DMS153 (cell line): ENCODE measurements around the gene UCN.
"Not testable (repeated sequence)": the region's sequence is repeated elsewhere in the genome, so short reads cannot be mapped to it uniquely, and the experiment has no call there.

Experiments used
- DNase-seq: peaks from one replicate; lab custom pipeline; 2025; lab: John Stamatoyannopoulos, UW

The UCN gene, protein sequence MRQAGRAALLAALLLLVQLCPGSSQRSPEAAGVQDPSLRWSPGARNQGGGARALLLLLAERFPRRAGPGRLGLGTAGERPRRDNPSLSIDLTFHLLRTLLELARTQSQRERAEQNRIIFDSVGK

DNA sequence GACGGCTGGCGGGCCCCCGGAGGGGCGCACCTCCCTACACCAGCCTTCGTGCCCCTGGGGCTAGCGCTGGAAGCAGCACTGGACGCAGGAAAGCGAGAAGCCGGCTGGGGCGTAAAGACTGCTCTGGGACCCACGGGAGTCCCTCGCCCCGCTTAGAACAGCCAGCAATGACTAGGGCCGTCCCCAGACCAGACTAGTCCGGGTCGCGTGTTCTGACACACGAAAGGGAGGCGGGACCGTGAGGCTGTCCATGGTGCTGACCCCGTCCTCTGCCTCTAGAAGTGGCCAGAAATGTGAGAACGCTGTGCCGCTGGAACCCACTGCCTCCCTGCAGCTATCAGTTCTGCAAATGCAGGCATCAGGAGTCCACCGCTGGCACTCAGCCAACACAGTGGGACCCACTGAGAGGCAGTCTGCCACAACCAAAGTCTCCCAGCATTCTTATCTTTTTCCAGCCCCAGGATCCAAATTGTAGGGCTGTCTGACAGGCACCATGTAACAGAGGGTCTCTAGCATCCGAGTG is at the start of gene UCN:
TSS of gene UCN (minus strand) at position 87 of the 523 bp plus-strand sequence. CDS start 550 bp downstream, outside the sequence.
- no peak for DNase-seq

DNA sequence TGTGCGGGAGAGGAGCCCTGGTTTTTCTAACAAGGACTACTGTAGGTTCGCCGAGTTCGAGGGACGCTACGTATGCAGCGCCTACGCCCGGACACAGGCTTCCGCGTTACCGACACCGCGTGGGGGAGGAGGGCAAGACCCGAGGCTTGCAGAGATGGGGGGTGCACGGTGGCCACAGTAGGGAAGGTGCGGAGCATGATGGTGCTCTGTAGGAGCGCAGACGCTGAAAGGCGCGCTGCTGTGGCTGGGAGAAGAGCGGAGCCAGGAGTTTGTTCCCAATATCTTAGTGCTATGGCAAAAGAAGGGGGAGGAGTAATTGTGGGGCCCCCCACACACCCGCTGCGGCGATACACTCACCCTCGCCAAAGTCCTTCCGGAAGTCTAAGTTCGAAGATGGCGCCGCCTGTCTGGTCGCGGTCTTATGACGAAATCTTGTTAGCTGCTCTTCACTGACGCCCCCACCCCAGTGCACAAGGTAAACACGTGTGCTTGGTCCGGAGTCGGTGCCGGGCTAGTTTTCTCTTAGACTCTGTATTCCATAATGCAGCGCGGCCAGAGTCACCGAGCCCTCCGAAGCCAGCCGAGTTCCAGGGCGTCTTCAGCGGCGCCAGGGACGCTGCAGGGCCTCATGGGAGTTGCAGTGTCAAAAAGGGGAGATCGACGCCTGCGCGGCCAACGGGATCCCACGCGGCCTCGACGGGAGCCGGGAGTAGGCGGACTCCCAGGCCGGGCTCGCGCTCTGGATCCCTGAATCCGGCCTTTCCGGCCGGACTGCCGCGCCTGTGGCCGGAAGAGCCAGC is 48.3 kb upstream of the UCN start, which contains the start of gene GTF3C2:
TSS of gene GTF3C2 (minus strand) at position 383 of the 800 bp plus-strand sequence. CDS start 13,210 bp downstream, outside the sequence.
- peak; percentile 97 for DNase-seq

DNA sequence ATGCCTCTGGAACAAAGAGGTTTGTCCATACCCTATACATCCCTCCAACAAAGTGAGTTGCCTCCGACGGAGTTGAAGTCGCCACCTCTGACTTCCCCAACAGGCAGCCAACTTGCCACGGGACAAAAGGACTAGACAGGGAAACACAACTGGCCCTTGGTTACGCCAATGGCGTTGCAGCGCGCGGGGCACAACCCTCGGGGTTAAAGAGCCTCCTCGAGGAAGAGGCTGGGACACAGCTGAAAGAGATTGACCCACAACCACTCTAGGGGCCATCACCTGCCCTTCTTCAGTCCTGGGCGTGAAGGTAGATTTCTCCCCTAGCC is 47.8 kb upstream of the UCN start:
- DNase-seq, result no peak

DNA sequence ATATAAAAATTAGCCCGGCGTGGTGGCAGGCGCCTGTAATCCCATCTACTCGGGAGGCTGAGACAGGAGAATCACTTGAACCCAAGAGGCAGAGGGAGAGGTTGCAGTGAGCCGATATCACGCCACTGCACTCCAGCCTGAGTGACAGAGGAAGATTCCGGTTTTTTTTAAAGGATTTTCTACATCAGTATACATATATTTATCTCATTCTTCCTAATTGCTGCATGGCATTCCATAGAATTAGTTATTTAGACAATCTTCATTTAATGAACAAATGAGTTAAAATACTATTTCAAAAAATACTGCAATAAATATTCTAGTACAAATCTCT is 46.3 kb upstream of the UCN start:
- DNase-seq, result no peak

DNA sequence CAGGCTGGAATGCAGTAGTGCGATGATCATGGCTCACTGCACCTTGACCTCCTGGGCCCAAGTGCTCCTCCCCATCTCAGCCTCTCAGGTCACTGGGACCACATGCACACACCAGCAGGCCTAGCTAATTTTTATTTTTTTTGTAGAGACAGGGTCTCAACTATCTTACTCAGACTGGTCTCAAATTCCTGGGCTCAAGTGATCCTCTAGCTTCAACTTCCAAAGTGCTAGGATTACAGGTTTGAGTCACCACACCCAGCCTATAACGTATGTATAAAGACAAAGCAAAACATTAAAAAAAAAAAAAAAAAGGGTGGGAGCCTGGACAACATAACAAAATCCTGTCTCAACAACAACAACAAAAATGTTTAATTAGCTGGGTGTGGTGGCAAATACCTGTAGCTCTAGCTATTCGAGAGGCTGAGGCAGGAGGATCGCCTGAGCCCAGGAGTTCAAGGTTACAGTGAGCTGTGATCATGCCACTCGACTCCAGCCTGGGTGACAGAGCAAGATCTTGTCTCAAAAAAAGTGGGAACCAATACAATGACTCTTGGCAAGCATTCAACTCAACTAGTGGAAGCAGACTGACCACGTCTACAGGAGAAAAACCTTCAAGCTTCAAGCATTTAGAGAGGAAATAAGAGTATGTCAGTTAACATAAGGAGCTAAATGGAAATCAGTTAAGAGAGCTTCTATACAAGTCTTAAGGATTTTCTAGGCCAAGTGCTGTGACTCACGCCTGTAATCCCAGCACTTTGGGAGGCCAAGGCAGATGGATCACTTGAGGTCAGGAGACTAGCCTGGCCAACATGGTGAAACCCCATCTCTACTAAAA is 45.7 kb upstream of the UCN start:
- no peak for DNase-seq

DNA sequence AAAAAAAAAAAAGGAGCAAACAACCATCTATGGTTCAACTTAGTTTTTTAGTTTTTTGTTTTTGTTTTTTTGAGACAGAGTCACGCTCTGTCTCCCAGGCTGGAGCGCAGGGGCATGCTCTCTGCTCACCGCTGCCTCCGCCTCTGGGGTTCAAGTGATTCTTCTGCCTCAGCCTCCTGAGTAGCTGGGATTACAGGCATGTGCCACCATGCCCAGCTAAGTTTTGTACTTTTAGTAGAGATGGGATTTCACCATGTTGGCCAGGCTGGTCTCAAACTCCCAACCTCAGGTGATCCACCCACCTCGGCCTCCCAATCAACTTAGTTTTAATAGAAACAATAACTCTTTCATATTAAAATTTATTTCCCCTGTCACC is 45.1 kb upstream of the UCN start:
- not testable (repeated sequence) for DNase-seq

DNA sequence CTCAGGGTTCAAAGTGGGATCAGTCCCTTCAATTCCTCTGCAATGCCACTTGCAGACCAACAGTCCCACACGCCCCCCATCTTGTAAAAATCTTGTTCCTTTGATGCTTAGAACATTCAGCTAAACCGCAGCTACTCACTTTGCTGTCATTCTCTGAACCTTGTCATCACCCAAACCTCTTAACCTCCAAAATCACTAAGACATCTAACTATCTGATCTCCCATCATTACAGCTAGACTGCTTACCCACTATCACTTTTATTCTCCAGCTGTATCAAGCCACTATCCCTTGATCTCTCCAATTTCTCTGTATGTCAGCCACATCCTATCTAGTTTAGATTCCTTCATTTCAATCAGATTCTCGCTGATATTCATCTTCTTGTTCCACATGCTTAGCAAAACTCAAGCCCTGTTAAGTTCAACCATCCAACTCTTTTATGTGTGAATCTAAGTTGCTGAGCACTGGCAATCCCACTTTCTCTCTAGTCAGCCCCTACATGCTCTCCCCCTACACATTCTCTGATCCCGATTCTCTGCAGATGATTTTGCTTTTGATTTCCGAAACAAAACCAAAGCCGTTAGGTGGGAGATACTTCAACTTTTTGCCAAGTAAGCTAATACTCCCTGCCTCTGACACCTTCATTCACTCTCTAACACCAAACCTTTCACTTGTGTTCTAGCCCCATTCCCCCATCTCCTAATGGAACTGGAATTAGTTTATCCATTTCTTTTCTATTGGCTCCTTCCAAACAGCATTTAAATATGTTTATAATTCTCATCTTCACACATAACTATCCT is 43.8 kb upstream of the UCN start:
- no peak for DNase-seq

DNA sequence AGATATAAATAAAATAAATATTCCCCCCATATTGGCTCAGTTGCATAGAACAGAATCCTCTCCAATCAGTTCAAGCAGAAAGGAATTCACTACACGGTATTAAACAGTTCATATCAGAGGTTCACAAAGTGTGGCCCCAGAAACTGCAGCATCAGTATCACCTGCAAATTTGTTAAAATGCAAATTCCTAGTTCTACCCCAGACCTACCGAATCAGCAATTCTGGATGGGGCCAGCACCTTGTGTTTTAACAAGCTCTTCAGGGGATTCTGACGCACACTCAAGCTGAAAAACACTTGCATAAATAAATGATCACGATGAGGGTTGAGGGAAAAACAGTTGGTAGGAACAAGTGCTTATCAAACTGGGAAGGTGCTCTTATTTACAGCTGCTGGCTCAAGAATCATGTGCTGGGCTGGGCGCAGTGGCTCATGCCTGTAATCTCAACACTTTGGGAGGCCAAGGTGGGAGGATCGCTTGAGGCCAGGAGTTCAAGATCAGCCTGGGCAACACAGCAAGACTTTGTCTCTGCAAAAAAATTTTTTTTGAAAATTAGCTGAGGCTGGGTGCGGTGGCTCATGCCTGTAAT is 42.0 kb upstream of the UCN start:
- no peak for DNase-seq

DNA sequence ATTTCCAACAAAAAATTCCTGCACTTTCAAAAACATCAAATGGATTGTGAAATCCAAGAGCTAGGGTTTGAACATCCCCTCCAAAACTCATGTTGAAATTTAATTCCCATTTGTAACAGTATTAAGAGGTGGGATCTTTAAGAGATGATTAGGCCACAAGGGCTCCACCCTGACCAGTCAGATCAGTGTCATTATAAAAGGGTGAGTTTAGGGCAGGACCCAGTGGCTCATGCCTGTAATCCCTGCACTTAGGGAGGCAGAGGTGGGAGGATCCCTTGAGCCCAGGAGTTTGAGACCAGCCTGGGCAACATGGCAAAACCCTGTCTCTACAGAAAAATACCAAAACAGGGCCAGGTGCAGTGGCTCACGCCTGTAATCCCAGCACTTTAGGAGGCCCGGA is 39.4 kb upstream of the UCN start:
- no peak for DNase-seq

DNA sequence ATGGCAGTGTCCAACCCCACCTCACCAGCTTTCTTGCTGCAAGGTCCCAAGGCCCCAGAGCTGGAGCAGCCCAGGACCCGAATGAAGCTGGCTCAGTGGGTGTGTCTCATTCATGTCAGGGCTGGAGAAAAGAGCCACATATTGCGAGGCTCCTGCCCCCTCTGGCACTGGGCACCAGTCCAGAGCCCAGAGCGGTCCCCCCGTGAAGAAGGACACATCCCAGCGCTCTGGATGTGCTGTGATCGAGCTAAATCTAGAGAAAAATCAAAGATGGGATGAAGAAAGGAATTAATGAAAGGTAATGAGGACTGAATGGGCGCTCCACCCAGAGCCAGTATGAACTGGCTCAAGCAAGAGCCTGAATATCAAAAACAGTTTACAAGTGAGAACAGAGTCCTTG is 27.9 kb upstream of the UCN start:
- no peak for DNase-seq

DNA sequence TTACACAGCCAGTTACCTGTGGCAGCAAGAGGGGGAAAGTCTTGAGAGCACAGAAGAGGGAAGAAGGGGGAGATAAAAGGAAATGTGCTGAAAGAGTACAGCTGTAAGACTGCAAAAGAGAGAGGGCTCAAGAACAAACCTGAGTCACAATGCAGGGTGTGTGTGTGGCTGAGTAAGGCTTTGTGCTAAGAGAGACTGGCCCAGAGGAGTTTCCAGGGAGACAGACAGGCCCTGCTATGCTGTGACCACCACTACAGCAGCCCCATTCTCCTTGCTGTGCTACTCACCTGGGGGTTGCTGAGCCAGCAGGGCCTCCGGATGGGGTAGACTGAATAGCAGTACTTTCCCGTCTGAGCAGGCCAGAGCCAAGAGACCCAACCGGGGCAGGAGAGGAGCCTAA is 27.1 kb upstream of the UCN start:
- DNase-seq, result no peak

DNA sequence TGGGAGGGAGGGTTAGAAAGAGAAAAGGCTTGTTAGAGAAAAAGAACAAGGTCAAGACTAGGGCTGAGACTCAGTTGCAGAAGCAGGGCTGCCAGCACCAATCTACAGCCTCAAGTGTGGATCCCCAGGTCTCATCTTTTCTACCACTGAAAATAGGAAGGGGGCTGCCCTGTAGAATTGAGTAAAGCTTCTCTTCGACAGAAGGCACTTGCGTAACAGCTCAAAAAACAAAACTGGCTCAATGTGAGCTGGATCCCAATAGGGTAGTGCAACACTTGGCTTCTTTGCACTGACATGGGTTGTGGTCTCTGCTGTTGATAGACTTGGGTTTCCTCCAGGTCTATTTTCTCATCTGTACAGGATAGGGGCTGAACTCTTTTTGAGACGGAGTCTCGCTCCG is 16.5 kb upstream of the UCN start:
- no peak for DNase-seq

DNA sequence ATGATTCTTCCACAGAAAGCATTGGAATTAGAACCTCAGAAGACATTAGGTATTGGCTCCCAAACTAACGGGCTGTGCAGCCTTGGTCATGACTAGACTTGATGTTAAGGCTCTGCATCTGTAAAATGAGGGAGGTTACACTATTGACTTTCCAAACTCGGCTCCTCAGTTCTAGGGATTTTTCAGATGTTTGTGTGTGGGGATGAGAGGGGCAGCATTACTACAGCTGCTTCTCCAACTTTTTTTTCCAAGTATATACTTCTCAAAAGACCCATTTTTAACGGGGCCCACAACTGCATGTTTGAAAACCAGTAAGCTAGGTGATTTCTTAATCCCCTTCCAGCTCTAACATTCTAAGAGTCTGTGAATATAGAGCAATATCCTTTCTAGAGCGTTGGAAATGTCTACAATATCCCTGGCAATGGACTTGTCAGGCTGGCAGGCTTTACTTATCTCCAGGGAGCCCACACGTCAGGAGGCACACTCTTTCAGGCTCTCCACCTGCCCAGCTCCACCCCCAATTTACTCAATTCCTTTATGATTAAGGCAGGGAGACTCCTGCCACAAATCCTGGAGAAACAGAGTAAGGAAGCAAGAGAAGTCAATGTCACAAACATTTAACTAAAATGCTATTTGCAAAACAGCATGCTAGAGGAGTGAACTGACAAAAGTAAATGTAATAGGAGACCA is 15.5 kb upstream of the UCN start:
- no peak for DNase-seq

DNA sequence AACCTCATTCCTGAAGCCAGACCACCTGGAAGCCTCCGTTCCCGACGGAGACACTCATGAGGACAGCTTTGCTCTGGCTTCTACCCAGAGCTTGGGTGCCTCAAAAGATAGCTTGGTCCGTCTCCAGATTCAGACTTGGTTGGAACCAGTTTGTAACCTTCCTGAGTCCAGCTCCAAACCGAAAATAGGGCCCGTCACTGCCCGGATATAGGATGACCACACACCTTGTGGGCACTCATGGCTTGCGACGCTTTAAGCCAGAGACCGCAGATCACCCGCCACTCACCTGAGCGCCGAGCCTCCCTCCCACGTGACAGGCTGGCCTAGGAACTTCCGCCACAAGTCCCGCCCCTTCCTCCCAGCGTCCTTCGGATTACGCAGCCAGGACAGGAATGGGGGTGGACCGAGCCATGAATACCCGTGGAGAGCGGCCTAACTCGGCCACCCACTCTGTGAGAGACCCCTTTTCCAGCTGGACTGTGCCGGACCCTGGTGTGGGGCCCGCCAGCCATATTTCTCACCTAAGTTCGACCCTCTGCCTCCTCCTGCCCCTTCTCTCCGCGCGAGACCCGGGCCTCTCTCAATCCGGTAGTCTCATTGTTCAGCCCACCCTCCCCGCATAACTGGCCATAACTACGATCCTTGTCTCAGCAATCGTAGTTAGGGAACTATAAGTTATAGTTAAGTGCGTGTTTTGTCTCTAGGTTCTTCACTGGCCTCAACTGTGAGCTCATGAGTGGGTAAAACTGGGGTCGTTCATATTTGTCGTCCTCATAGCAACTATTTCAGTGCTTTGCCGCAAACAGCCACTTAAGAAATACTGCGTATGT is 14.7 kb upstream of the UCN start, which contains the start of gene MPV17:
TSS of gene MPV17 (minus strand) at position 332 of the 830 bp plus-strand sequence. CDS start 580 bp downstream, outside the sequence.
- peak; percentile 54 for DNase-seq

DNA sequence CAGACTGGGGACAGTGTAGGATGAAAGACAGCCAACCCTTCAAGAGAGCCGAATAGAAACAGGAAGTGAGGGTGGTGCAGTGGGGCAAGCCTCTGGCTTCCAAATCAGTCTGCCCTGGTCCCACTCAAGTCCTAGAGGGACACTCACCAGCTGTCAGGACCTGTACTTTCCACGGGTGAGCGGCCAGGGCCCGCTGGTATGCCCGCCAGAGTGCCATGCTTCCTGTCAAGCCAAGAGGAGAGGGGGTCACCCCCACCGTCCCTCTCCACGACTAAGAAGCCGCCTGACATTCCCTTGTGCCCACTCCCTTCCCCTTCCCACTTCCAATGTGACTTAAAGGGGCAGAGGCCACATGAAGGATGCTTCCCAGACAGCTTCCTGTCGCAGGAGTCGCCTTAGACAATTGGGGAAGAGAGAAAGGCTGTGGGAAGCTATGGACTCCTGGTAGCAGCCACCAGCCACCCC is 14.1 kb upstream of the UCN start:
- DNase-seq, result no peak

DNA sequence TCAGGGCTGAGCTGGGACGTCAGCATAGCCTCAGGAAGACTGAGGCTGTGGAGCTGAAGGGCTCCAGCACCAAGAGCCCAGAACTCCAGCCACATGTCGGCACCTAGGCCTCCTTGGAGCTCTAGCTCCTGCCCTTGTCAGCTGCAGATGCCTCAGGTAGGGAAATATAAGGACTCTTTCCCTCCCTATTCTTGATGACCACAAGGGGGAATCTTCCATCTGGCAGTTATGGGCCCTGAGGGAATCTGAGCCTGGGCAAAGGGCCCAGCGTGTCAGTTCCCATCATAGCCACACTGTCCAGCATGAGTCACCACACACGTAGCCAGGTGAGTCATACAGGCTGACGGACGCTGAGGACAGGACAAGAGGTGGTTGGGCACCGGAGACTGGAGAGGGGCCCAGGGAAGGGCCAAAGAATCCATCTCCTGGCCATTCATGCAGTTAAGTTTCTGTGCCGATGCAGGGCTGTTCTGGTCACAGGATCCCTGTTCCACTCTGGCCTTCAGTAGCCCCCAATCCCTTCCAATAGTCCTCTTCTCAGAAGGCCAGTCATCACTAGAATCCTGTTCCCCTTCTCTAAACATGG is 12.8 kb upstream of the UCN start:
- DNase-seq, result peak; percentile 20

DNA sequence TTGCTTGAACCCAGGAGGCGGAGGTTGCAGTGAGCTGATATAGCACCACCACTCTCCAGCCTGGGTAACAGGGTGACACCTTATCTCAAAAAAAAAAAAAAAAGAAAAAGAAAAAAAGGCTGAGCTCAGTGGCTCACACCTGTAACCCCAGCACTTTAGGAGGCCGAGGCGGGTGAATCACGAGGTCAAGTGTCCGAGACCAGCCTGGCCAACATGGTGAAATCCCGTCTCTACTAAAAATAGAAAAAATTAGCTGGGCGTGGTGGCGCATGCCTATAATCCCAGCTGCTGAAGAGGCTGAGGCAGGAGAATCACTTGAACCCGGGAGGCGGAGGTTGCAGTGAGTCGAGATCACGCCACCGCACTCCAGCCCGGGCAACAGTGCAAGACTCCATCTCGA is 11.6 kb upstream of the UCN start:
- DNase-seq, result not testable (repeated sequence)

DNA sequence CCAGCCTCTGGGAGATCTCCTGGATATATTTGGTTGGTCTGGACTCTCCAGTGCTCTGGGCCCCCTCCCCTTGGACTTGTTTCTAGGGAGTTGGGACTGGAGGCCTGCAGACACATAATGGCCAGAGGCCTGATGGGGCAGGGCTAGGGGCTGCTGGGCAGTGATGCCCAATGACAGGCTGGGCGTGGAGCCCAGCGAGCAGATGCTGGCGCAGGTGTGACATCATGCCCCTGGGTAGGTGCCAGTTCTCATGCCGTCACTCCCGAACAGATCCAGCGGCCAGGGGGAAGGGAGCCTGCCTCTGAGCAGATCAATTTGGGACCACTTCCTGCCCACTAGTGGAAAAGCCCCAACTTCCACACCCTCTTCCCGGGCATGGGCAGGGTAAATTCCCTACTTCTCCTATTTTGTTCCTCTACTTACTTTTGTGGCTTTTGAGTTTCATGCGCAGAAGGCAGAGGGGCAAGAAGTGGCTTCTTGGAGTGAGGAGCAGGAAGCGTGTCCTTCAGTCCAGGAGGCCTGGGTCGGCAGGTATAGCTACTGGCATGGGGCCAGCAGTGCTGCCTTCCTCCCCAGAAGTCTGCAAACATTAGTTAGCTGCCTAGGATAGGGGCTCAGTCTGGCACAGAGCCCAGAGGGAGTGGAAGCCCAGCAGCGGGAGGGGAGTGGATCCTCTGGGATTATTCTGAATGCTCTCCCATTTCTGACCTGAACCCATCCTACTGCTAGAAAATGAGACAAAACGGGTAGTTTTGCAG is 8.6 kb upstream of the UCN start:
- peak; percentile 62 for DNase-seq

DNA sequence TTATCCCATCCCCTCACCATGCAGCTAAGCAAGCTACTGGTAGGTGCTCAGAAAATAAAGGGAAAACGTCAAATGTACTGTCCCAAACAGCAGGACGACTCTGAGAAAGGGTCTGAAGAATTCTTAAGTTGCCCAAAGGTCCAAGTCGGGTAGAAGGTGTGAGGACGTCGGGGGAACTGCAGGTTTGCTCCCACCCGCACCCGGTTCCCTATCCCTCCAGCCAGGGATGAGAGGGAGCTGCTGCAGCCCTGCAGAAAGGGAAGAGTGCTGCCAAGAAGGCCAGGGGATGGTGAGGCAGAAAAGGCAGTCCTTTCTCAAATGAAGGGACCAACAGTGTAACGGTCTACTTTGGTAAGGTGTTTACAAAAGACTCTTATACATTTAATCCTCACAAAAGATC is 6.9 kb upstream of the UCN start:
- DNase-seq, result no peak
